ENCODE data around the gene PRDM2.

Gene PRDM2

DNA sequence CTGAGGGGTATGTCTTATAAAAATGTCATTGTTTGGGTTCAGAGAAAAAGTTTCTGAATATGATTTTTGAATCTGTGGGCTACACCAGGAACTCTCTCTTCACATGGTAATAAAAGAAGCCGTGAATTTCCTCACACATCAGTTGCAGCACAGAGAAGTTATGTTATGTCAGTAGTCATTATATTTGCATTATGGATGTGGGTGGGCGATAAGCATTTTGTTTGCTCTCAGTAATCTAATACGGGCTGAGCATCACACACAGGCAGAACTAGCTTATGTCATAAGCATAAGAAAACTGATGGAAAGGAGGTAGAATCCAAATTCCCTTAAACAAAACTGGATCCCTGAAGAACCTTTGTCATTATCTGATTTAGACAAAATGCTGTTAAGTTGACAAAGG is 70.8 kb downstream of the PRDM2 start:
- no peak for DNase-seq (ENCODE audit: extremely low read depth, low read depth)
- TF ChIP-seq, protein P1, sequence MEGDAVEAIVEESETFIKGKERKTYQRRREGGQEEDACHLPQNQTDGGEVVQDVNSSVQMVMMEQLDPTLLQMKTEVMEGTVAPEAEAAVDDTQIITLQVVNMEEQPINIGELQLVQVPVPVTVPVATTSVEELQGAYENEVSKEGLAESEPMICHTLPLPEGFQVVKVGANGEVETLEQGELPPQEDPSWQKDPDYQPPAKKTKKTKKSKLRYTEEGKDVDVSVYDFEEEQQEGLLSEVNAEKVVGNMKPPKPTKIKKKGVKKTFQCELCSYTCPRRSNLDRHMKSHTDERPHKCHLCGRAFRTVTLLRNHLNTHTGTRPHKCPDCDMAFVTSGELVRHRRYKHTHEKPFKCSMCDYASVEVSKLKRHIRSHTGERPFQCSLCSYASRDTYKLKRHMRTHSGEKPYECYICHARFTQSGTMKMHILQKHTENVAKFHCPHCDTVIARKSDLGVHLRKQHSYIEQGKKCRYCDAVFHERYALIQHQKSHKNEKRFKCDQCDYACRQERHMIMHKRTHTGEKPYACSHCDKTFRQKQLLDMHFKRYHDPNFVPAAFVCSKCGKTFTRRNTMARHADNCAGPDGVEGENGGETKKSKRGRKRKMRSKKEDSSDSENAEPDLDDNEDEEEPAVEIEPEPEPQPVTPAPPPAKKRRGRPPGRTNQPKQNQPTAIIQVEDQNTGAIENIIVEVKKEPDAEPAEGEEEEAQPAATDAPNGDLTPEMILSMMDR (IDR thresholded peaks at IDR 0.05; ENCODE audit: low read depth, low read length, missing control alignments), result no peak
- H3K4me3 ChIP-seq (replicated peaks; ENCODE audit: low read depth, low read length), result no peak overlapping the region

DNA sequence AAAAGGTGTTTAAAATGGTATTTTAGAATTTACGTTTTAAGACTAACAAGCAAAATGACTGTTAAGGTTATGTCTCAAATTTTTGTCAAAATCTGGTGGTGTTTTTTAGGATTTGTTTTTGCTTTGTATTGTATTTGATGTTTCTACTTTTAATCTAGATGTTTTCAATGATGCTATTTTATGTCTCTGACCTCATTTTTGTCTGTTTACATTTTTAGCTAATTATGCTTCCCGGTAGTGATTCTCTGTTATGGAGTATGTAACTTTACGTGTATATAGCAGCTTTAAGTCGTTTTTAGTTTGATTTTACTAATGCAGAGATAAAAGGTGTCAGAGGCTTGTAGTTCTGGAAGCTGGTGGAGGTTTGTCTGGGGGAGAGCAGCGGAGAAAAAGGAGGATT is 71.8 kb downstream of the PRDM2 start:
- H3K4me3 ChIP-seq (replicated peaks; ENCODE audit: low read depth, low read length), result no peak overlapping the region
- DNase-seq (ENCODE audit: extremely low read depth, low read depth), result no peak
- TF ChIP-seq, protein P1 (IDR thresholded peaks at IDR 0.05; ENCODE audit: low read depth, low read length, missing control alignments), result no peak

DNA sequence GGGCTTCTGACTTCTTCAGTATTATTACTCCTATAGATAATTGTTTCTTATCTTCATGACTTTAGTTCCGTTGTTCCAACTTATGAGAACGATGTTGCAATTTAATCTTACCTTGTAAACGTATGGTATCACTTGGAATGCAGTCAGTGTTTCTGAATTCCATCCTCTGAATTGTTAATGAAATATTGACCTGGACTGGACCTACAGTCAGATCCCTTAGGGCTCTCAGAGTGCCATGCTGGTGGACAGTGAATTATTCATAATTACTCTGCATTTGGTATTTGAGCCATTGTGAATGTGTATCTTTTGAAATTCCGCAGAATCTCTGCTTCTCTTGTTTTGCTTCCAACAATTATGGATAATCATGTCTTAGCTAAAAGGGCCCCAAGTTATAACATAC is 72.3 kb downstream of the PRDM2 start:
- DNase-seq (ENCODE audit: extremely low read depth, low read depth), result no peak
- no peak overlapping the region for H3K4me3 ChIP-seq (replicated peaks; ENCODE audit: low read depth, low read length)
- TF ChIP-seq, protein P1 (IDR thresholded peaks at IDR 0.05; ENCODE audit: low read depth, low read length, missing control alignments), result no peak

DNA sequence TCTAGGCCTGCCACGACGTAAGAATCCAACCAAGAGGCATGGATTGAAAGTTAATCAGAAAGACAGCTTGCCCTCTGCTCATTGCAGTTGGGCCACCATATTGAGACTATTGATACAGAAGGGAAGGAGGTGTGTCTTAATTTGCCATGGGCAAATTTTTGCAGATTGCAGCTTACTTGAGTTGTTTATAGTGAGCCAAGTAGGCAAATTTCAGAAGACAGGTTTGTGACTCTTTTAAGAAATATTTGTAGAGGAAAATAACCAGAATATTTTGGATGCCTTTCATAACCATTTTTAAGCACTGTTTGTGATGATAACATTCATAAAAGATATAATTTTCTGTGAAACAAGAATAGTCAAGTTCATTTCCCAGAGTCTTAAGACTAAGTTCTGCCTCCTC is 74.1 kb downstream of the PRDM2 start:
- TF ChIP-seq, protein P1 (IDR thresholded peaks at IDR 0.05; ENCODE audit: low read depth, low read length, missing control alignments), result no peak
- H3K4me3 ChIP-seq (replicated peaks; ENCODE audit: low read depth, low read length), result no peak overlapping the region
- no peak for DNase-seq (ENCODE audit: extremely low read depth, low read depth)

DNA sequence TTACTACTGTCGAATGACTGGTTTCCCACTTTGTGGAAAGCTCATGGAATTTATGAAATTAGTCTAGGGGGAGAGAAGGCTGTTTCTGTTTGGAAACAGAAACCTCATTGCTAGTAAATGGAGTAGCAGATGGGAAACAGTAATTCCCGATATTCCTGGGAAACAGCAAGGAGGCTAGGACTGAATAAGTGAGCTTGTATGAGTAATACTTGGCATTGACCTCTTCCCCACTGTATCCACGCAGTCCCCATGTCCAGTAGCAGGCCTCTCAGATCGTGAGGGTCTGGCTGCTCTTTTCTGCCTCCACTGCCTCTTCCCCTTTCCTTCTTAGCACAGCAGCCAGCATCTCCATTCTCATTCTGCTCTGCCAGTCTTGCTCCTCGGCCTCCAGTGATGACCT is 75.5 kb downstream of the PRDM2 start:
- DNase-seq (ENCODE audit: extremely low read depth, low read depth), result no peak
- no peak overlapping the region for H3K4me3 ChIP-seq (replicated peaks; ENCODE audit: low read depth, low read length)

DNA sequence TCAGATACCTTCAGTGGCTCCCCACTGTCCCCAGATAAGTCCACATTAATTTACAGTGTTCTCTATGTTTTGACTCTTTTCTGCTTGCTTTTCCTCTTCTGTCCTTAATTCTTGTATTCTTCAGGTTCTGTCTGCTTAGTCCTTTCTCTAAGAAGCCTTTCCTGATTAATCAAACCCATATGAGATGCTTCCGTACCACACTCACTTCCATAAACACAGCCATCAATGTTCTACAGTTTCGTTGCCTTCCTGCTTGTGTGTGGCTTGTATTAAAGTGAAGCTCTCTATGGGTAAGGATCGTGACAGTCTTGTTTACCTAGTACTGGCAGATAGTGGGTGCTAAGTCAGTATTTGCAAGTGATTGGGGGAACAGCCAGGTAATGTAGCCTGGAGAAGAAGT is 75.9 kb downstream of the PRDM2 start:
- TF ChIP-seq, protein P1 (IDR thresholded peaks at IDR 0.05; ENCODE audit: low read depth, low read length, missing control alignments), result no peak
- H3K4me3 ChIP-seq (replicated peaks; ENCODE audit: low read depth, low read length), result no peak overlapping the region
- DNase-seq (ENCODE audit: extremely low read depth, low read depth), result no peak

More for the DNA sequence above, 75.5 kb downstream of the PRDM2 start:
- TF ChIP-seq, protein P1 (IDR thresholded peaks at IDR 0.05; ENCODE audit: low read depth, low read length, missing control alignments), result no peak

DNA sequence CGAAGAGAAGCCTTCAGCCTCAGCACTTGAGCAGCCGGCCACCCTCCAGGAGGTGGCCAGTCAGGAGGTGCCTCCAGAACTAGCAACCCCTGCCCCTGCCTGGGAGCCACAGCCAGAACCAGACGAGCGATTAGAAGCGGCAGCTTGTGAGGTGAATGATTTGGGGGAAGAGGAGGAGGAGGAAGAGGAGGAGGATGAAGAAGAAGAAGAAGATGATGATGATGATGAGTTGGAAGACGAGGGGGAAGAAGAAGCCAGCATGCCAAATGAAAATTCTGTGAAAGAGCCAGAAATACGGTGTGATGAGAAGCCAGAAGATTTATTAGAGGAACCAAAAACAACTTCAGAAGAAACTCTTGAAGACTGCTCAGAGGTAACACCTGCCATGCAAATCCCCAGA is 78.4 kb downstream of the PRDM2 start:
- TF ChIP-seq, protein P1 (IDR thresholded peaks at IDR 0.05; ENCODE audit: low read depth, low read length, missing control alignments), result no peak
- DNase-seq (ENCODE audit: extremely low read depth, low read depth), result no peak
- H3K4me3 ChIP-seq (replicated peaks; ENCODE audit: low read depth, low read length), result no peak overlapping the region

All from HFF-Myc (cell line).